ENCODE data around the gene SLC27A5.

SLC27A5 gene

GRCh38 chr19:58511353-58512208 lies at the start of gene SLC27A5:
Gene SLC27A5 (minus strand): TSS chr19:58511992. CDS start chr19:58511955, 37 bp downstream.
- no peak for DNase-seq (ENCODE audit: low read depth in 2 of 2)

- no peak for DNase-seq (ENCODE audit: low read depth in 2 of 2)
Observed at GRCh38 chr19:58560921-58561320, 49.1 kb upstream of the SLC27A5 start.

- no peak for DNase-seq (ENCODE audit: low read depth in 2 of 2)
Observed at GRCh38 chr19:58560007-58560887, 48.5 kb upstream of the SLC27A5 start.

GRCh38 chr19:58559275-58560006 lies 47.6 kb upstream of the SLC27A5 start:
- DNase-seq (ENCODE audit: low read depth in 2 of 2) = peak in 1 of 2 donors; percentile 59

- peak; percentile 97 to 99 for DNase-seq (ENCODE audit: low read depth in 2 of 2)
Observed at GRCh38 chr19:58558623-58559274, 47.0 kb upstream of the SLC27A5 start.

GRCh38 chr19:58558066-58558622 lies 46.4 kb upstream of the SLC27A5 start, which contains the start of gene UBE2M:
Gene UBE2M (minus strand): TSS chr19:58558611. CDS start chr19:58558381, 230 bp downstream.
- DNase-seq (ENCODE audit: low read depth in 2 of 2) = peak in 1 of 2 donors; percentile 49

- no peak for DNase-seq (ENCODE audit: low read depth in 2 of 2)
Observed at GRCh38 chr19:58557221-58558065, 45.7 kb upstream of the SLC27A5 start.

GRCh38 chr19:58556622-58557220 lies 44.9 kb upstream of the SLC27A5 start:
- no peak for DNase-seq (ENCODE audit: low read depth in 2 of 2)

GRCh38 chr19:58555920-58556621 lies 44.3 kb upstream of the SLC27A5 start:
- DNase-seq (ENCODE audit: low read depth in 2 of 2) = no peak

- DNase-seq (ENCODE audit: low read depth in 2 of 2) = no peak
Observed at GRCh38 chr19:58555369-58555885, 43.6 kb upstream of the SLC27A5 start.

GRCh38 chr19:58554494-58555368 lies 42.9 kb upstream of the SLC27A5 start, which contains the start of gene CHMP2A:
Gene CHMP2A (minus strand): TSS chr19:58555105. CDS start chr19:58554212, 893 bp downstream.
- DNase-seq (ENCODE audit: low read depth in 2 of 2) = peak; percentile 96 to 98

- no peak for DNase-seq (ENCODE audit: low read depth in 2 of 2)
Observed at GRCh38 chr19:58553799-58554493, 42.2 kb upstream of the SLC27A5 start.

GRCh38 chr19:58552655-58553054 lies 40.9 kb upstream of the SLC27A5 start:
- DNase-seq (ENCODE audit: low read depth in 2 of 2) = no peak

GRCh38 chr19:58551577-58552471 lies 40.0 kb upstream of the SLC27A5 start:
- no peak for DNase-seq (ENCODE audit: low read depth in 2 of 2)

- no peak for DNase-seq (ENCODE audit: low read depth in 2 of 2)
Observed at GRCh38 chr19:58551123-58551497, 39.3 kb upstream of the SLC27A5 start.
